Progenitor cell of endocrine pancreas (in vitro differentiated cells): ENCODE data around the gene CLDN5. TPM values are rescaled to one million over a fixed set of nuclear protein-coding genes. Genes with fewer than 3 reads are reported as not detected.

ENCODE experiments used
- total RNA-seq: library from RNA; stranded (reverse); gene quantifications from 2 replicates; pipeline ENCODE4 v1.2.1, GENCODE V29; 2021

CLDN5 gene
- total RNA-seq, 1 donor from 2014 or later, result not detected

Other genes starting within 250 kb of the CLDN5 start
- gene CLTCL1, start 232.7 kb downstream of the CLDN5 start, total RNA-seq, result 6.6 and 8.7 TPM in 2 replicates
- 45.3 and 45.9 TPM in 2 replicates for gene HIRA, start 92.7 kb downstream of the CLDN5 start, total RNA-seq
- 20.7 and 23.6 TPM in 2 replicates for gene MRPL40, start 91.9 kb downstream of the CLDN5 start, total RNA-seq
- 28.8 and 33.7 TPM in 2 replicates for gene C22orf39, start 76.7 kb downstream of the CLDN5 start, total RNA-seq
- 53.5 and 55.3 TPM in 2 replicates for gene UFD1, start 45.2 kb downstream of the CLDN5 start, total RNA-seq
- 16.1 and 18.1 TPM in 2 replicates for gene CDC45, start 44.5 kb downstream of the CLDN5 start, total RNA-seq
- gene SEPTIN5, start 190.1 kb upstream of the CLDN5 start, total RNA-seq, result 32.0 and 34.5 TPM in 2 replicates
- 5.8 and 7.7 TPM in 2 replicates for gene GP1BB, start 199.1 kb upstream of the CLDN5 start, total RNA-seq
- 4.2 and 5.9 TPM in 2 replicates for gene TBX1, start 236.4 kb upstream of the CLDN5 start, total RNA-seq